CD8-positive, alpha-beta memory T cell (primary cell): ENCODE results near the gene CREB3L1. TPM values are rescaled to one million over a fixed set of nuclear protein-coding genes. Genes with fewer than 3 reads are reported as not detected.
A peak's percentile ranks its signal among the peaks of the same experiment; 100 is the strongest.

Experiments
- CTCF ChIA-PET: fragments of 350-600 bp; sonication (Branson Sonifier 250); formaldehyde crosslinking; loops from one replicate; lab custom pipeline; 2021; ENCODE audit warnings: antibody characterized with exemption; lab: Charles Lee
- POLR2A ChIA-PET: fragments of 350-600 bp; sonication (Branson Sonifier 250); formaldehyde crosslinking; loops from one replicate; lab custom pipeline; 2021; ENCODE audit warnings: antibody characterized with exemption; lab: Charles Lee
- DNase-seq, 5 donors: peaks; one replicate each; pipeline versions ENCODE4 v3.0.0 to v3.0.0-alpha.2; 2020 to 2022; ENCODE audit warnings: mixed read lengths in 1 of 5
- H3K27ac ChIP-seq: one replicate; pipeline ENCODE4 v1.7.0; 2013; ENCODE audit warnings: low read depth, mild to moderate bottlenecking, low read length, moderate library complexity
- H3K27me3 ChIP-seq: 2 replicates; pipeline ENCODE4 v1.7.0; 2013; ENCODE audit warnings: low read length, mild to moderate bottlenecking; ENCODE audit not compliant: insufficient read depth, poor library complexity, severe bottlenecking
- H3K36me3 ChIP-seq: 2 replicates; pipeline ENCODE4 v1.7.0; 2013; ENCODE audit warnings: mild to moderate bottlenecking, low read length, moderate library complexity; ENCODE audit not compliant: insufficient read depth
- H3K4me1 ChIP-seq: 2 replicates; pipeline ENCODE4 v1.7.0; 2013; ENCODE audit warnings: mild to moderate bottlenecking, low read length, moderate library complexity; ENCODE audit not compliant: insufficient read depth
- H3K4me3 ChIP-seq: 2 replicates; pipeline ENCODE4 v1.7.0; 2013; ENCODE audit warnings: mild to moderate bottlenecking, low read length
- H3K9me3 ChIP-seq: 2 replicates; pipeline ENCODE4 v1.7.0; 2013; ENCODE audit warnings: mild to moderate bottlenecking, low read length
- H3K27ac Mint-ChIP-seq, 8 donors: one replicate each; pipeline ENCODE4 v1.8.0; 2020 to 2021; ENCODE audit warnings: mixed read lengths in 8 of 8, mild to moderate bottlenecking in 6 of 8, inconsistent platforms in 3 of 8, moderate library complexity in 3 of 8
- H3K27me3 Mint-ChIP-seq, 2 donors: one replicate each; pipeline ENCODE4 v1.8.0; 2020 to 2021; ENCODE audit warnings: mixed read lengths in 2 of 2, mild to moderate bottlenecking in 1 of 2, moderate library complexity in 1 of 2
- H3K36me3 Mint-ChIP-seq, 3 donors: one replicate each; pipeline ENCODE4 v1.8.0; 2020 to 2021; ENCODE audit warnings: mixed read lengths in 3 of 3, inconsistent platforms in 1 of 3, mild to moderate bottlenecking in 1 of 3
- H3K4me1 Mint-ChIP-seq, 3 donors: one replicate each; pipeline ENCODE4 v1.8.0; 2020 to 2021; ENCODE audit warnings: mixed read lengths in 3 of 3, inconsistent platforms in 1 of 3, mild to moderate bottlenecking in 1 of 3
- H3K4me3 Mint-ChIP-seq, 7 donors: one replicate each; pipeline ENCODE4 v1.8.0; 2020 to 2021; ENCODE audit warnings: mixed read lengths in 7 of 7, mild to moderate bottlenecking in 6 of 7, moderate library complexity in 4 of 7, inconsistent platforms in 2 of 7
- H3K9me3 Mint-ChIP-seq, 5 donors: one replicate each; pipeline ENCODE4 v1.8.0; 2020 to 2022; ENCODE audit warnings: mixed read lengths in 5 of 5, mild to moderate bottlenecking in 3 of 5, moderate library complexity in 2 of 5, inconsistent platforms in 1 of 5
- polyA plus RNA-seq: library from polyadenylated mRNA; unstranded; fragments of 300-500 nt; fragmentation: Illumina TruSeq; gene quantifications from one replicate; pipeline ENCODE4 v1.2.3, GENCODE V29; 2021
- total RNA-seq, 2 experiments: library from RNA; stranded (reverse); gene quantifications; one replicate each; pipeline ENCODE4 v1.2.3, GENCODE V29; 2021

The CREB3L1 gene
- total and polyA plus RNA-seq, 3 experiments from 2014 or later, result not detected

- Mint-ChIP-seq H3K4me3 (no peak overlapping the region), H3K27me3 (peaks cover 5 to 6% of the 10 kb centered on the region in 2 donors), H3K4me1 (peaks cover 0 to 5% (median 5%) of the 10 kb centered on the region in 3 donors), H3K27ac (no peak overlapping the region), H3K36me3 (no peaks in the 10 kb centered on the region), H3K9me3 (no peaks in the 10 kb centered on the region)
- no peak for DNase-seq
- Histone ChIP-seq H3K4me3 (no peak overlapping the region), H3K27me3 (no peaks in the 10 kb centered on the region), H3K4me1 (peaks cover 4% of the 10 kb centered on the region), H3K9me3 (no peaks in the 10 kb centered on the region), H3K27ac (no peak overlapping the region), H3K36me3 (no peaks in the 10 kb centered on the region)
- POLR2A ChIA-PET, result no interaction called here
- CTCF ChIA-PET, result interaction anchor here (1.0 to 1.2 kb wide), 2 partner anchors 8 to 10 kb away, joined by 3 read pairs; no protein-coding TSS in a partner anchor
These were observed 27.2 kb downstream of the CREB3L1 start for GRCh38 chr11:46304605-46305179.

GRCh38 chr11:46305295-46305694 is 27.8 kb downstream of the CREB3L1 start:
- Histone ChIP-seq H3K27ac (no peak overlapping the region), H3K27me3 (no peaks in the 10 kb centered on the region), H3K4me1 (peaks cover 4% of the 10 kb centered on the region), H3K36me3 (no peaks in the 10 kb centered on the region), H3K9me3 (no peaks in the 10 kb centered on the region), H3K4me3 (no peak overlapping the region)
- CTCF ChIA-PET, result interaction anchor here (12.7 kb wide), 1 partner anchor 65 kb away, joined by 205 read pairs; no protein-coding TSS in a partner anchor
- H3K36me3 Mint-ChIP-seq, result no peaks in the 10 kb centered on the region
- no peak overlapping the region for H3K27ac Mint-ChIP-seq
- no peak overlapping the region for H3K4me3 Mint-ChIP-seq
- H3K9me3 Mint-ChIP-seq, result no peaks in the 10 kb centered on the region
- H3K4me1 Mint-ChIP-seq, result peaks cover 0 to 5% (median 5%) of the 10 kb centered on the region in 3 donors
- DNase-seq, result no peak
- H3K27me3 Mint-ChIP-seq, result peaks cover 1 to 4% of the 10 kb centered on the region in 2 donors
- POLR2A ChIA-PET, result no interaction called here

- DNase-seq, result no peak
- ChIA-PET POLR2A (no interaction called here), CTCF (interaction anchor here (0.8 to 12.7 kb wide), 3 partner anchors 8 to 66 kb away, joined by 4 to 205 read pairs (median 4); no protein-coding TSS in a partner anchor)
- Mint-ChIP-seq H3K36me3 (no peaks in the 10 kb centered on the region), H3K4me1 (peaks cover 0 to 5% (median 5%) of the 10 kb centered on the region in 3 donors), H3K4me3 (no peak overlapping the region), H3K27ac (no peak overlapping the region), H3K27me3 (peaks cover 1 to 4% of the 10 kb centered on the region in 2 donors), H3K9me3 (no peaks in the 10 kb centered on the region)
- H3K4me1 ChIP-seq, result peaks cover 4% of the 10 kb centered on the region
- H3K36me3 ChIP-seq, result no peaks in the 10 kb centered on the region
- no peaks in the 10 kb centered on the region for H3K9me3 ChIP-seq
- no peaks in the 10 kb centered on the region for H3K27me3 ChIP-seq
- H3K4me3 ChIP-seq, result no peak overlapping the region
- H3K27ac ChIP-seq, result no peak overlapping the region
These were observed 28.9 kb downstream of the CREB3L1 start for GRCh38 chr11:46306296-46306853.

GRCh38 chr11:46307369-46307768 is 29.9 kb downstream of the CREB3L1 start:
- peaks cover 4% of the 10 kb centered on the region for H3K4me1 ChIP-seq
- no peak for DNase-seq
- no peak overlapping the region for H3K27ac ChIP-seq
- Mint-ChIP-seq H3K27me3 (peaks cover 4 to 10% of the 10 kb centered on the region in 2 donors), H3K4me1 (peaks cover 0 to 5% (median 5%) of the 10 kb centered on the region in 3 donors), H3K9me3 (no peaks in the 10 kb centered on the region), H3K27ac (peak overlapping the region in 1 of 8 donors; percentile 78), H3K4me3 (no peak overlapping the region), H3K36me3 (no peaks in the 10 kb centered on the region)
- H3K36me3 ChIP-seq, result no peaks in the 10 kb centered on the region
- ChIA-PET POLR2A (no interaction called here), CTCF (interaction anchor here (1.0 to 12.7 kb wide), 8 partner anchors 9 to 343 kb away, joined by 3 to 205 read pairs (median 4); partner anchors contain the start of gene DGKZ)
- no peaks in the 10 kb centered on the region for H3K9me3 ChIP-seq
- no peak overlapping the region for H3K4me3 ChIP-seq
- no peaks in the 10 kb centered on the region for H3K27me3 ChIP-seq

- Histone ChIP-seq H3K27ac (no peak overlapping the region), H3K36me3 (no peaks in the 10 kb centered on the region), H3K4me3 (no peak overlapping the region), H3K4me1 (peaks cover 4% of the 10 kb centered on the region), H3K27me3 (no peaks in the 10 kb centered on the region), H3K9me3 (no peaks in the 10 kb centered on the region)
- Mint-ChIP-seq H3K4me1 (peaks cover 0 to 5% (median 5%) of the 10 kb centered on the region in 3 donors), H3K27me3 (peaks cover 4 to 10% of the 10 kb centered on the region in 2 donors), H3K9me3 (no peaks in the 10 kb centered on the region), H3K4me3 (no peak overlapping the region), H3K27ac (no peak overlapping the region), H3K36me3 (no peaks in the 10 kb centered on the region)
- ChIA-PET CTCF (interaction anchor here (0.9 to 12.7 kb wide), 11 partner anchors 8 to 343 kb away, joined by 3 to 205 read pairs (median 3); partner anchors contain the start of gene DGKZ), POLR2A (no interaction called here)
- DNase-seq, result no peak
These were observed 30.4 kb downstream of the CREB3L1 start for GRCh38 chr11:46307785-46308341.

GRCh38 chr11:46308631-46309419 is 31.4 kb downstream of the CREB3L1 start:
- POLR2A ChIA-PET, result no interaction called here

GRCh38 chr11:46309814-46310259 is 32.4 kb downstream of the CREB3L1 start:
- Mint-ChIP-seq H3K4me3 (no peak overlapping the region), H3K36me3 (no peaks in the 10 kb centered on the region), H3K4me1 (peaks cover 0 to 5% (median 5%) of the 10 kb centered on the region in 3 donors), H3K27ac (peak overlapping the region in 1 of 8 donors; percentile 62), H3K27me3 (peaks cover 4 to 10% of the 10 kb centered on the region in 2 donors), H3K9me3 (no peaks in the 10 kb centered on the region)
- no peak overlapping the region for H3K4me3 ChIP-seq
- H3K27ac ChIP-seq, result no peak overlapping the region
- peaks cover 4% of the 10 kb centered on the region for H3K4me1 ChIP-seq
- H3K9me3 ChIP-seq, result no peaks in the 10 kb centered on the region
- ChIA-PET POLR2A (no interaction called here), CTCF (interaction anchor here (0.9 to 12.7 kb wide), 5 partner anchors 10 to 70 kb away, joined by 3 to 205 read pairs (median 20); no protein-coding TSS in a partner anchor)
- DNase-seq, result no peak
- no peaks in the 10 kb centered on the region for H3K27me3 ChIP-seq
- no peaks in the 10 kb centered on the region for H3K36me3 ChIP-seq

More at GRCh38 chr11:46308631-46309419, 31.4 kb downstream of the CREB3L1 start:
- H3K4me1 ChIP-seq, result peaks cover 4% of the 10 kb centered on the region
- DNase-seq, result peak; percentile 36 to 73 (median 50)
- no peaks in the 10 kb centered on the region for H3K9me3 ChIP-seq
- peaks cover 0 to 5% (median 5%) of the 10 kb centered on the region in 3 donors for H3K4me1 Mint-ChIP-seq
- no peaks in the 10 kb centered on the region for H3K27me3 ChIP-seq
- H3K27ac Mint-ChIP-seq, result no peak overlapping the region
- H3K27ac ChIP-seq, result no peak overlapping the region
- no peaks in the 10 kb centered on the region for H3K36me3 Mint-ChIP-seq
- CTCF ChIA-PET, result interaction anchor here (0.7 to 12.7 kb wide), 10 partner anchors 9 to 344 kb away, joined by 3 to 205 read pairs (median 3); no protein-coding TSS in a partner anchor
- peaks cover 4 to 10% of the 10 kb centered on the region in 2 donors for H3K27me3 Mint-ChIP-seq
- no peaks in the 10 kb centered on the region for H3K9me3 Mint-ChIP-seq
- no peak overlapping the region for H3K4me3 ChIP-seq
- no peaks in the 10 kb centered on the region for H3K36me3 ChIP-seq
- H3K4me3 Mint-ChIP-seq, result no peak overlapping the region
